Measurements from ENCODE around the gene SLC6A17.

Gene SLC6A17

DNA sequence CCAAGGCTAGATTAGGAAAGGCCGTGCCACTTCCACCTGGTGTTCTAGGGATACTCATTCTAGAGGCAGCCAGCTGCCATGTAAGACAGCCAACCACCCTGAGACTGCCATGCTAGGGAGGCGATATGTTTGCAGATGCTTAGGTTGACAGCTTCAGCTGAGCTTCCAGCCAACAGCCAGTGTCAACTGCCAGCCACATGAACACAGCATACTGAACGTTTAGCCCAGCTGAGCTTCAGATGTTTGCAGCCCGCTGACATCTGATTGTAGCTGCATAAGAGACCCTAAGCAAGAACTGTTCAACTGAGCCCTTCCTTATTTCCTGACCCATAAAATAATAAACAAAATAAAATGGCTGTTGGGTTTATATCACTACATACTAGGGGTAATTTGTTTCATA, 54.9 kb downstream of the SLC6A17 start:
- no peak for DNase-seq (ENCODE audit: low spot score)

DNA sequence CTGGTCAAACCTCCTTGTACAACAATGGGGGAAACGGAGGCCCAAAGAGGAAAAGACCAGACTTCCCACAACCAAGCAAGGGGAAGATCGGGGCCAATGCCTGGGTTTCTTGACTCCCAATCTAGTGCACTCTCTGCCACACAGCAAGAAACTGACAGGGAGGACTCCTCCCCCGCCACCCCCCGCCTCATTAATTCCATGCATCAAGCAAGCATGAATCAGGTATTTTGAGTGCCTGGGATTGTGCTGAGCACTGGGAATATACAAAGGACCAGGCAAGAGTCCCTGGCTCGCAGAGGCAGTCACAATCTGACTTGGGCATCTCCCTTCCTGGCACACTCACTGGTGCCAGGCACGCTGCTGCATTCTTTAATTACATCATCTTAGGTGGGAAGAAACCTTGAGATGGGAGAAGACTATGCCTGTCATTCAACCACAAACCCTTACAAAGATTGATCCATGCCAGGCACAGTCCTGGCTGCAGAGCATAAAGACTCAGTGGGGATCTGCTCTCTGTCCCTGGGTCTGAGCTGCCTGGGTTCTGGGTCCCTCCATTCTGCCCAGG, 55.4 kb downstream of the SLC6A17 start:
- no peak for DNase-seq (ENCODE audit: low spot score)

DNA sequence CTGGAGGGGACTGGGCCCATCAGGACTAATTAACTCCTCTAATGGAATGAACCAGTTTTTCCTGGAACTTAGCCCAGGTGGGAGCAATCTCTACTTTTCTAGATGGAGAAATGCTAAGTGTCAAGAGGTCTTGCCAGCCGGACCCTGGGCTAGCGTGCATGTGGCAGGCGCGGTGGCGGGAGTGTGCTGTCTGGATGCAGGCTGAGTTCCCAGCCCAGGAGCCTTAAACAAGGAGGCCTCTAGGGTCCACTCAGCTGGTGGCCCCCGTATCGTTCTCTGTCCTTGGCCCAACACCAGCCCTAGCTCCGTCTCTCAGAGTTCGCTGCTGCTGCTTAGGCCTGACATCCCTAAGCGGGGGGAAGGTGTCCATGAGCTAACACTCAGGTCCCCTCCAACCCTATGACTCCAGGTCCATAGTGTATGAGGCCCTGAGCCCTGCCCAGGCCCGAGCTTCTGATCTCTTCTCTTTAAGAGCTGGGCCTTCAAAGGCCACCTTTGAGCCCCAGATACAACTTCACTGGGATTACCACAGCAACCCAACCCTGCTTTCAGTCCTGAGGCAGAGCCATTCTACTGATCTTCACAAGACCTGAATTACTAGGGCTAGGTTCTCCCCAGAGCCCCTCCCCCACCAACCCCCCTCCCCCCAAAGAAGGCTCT, 56.1 kb downstream of the SLC6A17 start:
- DNase-seq (ENCODE audit: low spot score): no peak

DNA sequence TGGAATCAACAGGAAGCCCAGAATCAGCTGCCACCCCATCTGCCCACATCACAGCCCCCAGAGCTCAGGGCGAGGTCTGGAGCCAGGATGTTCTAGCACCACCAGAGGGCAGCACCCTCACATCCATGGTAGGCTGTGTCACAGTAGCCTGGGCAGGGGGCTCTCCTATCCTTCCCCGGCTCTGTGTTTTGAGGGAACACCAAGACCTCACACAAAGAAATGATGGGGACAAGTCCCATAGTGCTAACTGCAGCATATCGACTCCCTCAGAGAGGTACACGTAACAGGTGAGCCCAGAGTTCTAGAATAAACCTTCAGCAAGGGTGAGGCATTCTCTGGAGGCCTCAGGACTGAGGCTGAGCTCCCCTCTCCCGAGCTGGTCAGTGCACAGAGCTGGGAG, 57.5 kb downstream of the SLC6A17 start:
- peak; percentile 80 for DNase-seq (ENCODE audit: low spot score)

DNA sequence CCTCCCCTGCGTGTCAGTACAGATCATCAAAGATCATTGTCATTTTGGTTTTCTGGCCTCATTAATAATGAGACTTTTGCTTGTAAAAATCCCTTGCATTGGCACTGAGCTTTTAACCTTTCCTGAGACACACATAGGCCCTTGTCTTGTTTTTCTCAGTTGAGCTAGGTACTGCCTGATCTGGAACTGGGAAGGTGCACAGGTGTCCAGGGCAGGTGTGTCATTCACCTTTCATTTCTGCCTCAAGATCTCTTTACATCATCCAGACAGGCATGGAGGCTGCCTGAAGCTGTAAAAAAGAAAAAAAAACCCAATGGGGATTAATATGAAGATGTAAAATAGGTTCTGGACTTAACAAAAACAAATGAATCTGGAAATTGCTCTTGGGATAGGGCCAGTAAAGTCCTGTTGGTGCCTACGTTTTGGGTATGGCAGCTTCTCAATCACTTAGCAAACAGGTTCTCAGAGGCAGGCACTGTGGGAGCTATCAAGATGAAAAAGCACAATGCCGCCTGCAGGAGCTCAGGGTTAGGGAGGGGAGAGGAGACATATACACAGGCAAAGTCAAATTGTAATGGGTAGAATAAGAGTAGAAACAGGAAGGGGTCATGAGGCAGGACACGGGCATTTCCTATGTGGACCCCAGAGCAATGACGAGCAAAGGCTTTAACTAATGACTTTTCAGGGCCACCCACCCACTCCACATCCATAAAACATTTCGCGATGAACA, 58.8 kb downstream of the SLC6A17 start:
- DNase-seq (ENCODE audit: low spot score): no peak

DNA sequence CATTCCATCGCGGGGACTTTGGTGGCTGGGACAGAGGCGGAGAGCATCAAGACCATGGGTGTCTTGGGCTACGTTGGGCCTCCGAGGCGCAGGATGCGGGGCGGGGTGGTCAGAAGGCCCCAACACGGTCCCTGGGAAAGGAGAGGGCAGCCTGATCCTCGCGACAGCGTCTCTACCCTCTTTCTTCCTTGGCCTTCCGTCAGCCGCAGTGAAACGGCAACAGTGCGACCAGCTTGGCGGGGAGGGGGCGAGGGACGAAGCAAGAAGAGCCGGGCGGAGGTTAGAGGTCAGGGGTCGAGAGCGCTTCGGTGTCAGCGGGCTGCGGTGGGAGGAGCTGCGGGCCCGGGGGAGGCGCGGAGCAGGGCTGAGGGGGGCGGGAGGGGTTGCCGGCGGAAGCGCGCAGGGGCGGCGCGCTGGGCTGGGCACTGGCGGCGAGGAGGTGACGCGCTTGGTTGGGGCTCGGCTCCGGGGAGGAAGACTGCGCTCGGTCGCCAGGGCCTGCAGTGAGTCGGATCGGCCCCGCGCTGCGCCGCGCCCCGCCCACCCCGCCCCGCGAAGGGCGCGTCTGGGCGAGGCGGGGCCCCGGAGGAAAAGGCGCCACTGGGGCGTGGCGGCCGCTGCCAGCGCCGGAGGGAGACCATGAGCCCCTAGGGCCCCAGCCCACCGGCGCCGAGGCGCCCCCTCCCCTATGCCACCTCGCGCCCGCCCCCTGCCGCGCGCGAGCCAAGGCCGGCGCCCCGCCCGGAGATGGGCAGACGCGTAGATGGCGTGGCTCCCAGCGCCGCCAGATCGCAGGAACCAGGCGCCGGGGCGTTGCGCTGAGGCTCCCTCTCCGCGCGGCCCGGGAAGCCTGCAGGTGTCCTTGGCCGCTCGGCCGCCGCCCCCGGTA, 59.7 kb downstream of the SLC6A17 start, which contains the start of gene KCNC4:
Gene KCNC4, plus strand, starts transcription at position 600 of the 889 bp plus-strand sequence. CDS start 1,186 bp downstream, outside the sequence.
- peak; percentile 95 for DNase-seq (ENCODE audit: low spot score)

DNA sequence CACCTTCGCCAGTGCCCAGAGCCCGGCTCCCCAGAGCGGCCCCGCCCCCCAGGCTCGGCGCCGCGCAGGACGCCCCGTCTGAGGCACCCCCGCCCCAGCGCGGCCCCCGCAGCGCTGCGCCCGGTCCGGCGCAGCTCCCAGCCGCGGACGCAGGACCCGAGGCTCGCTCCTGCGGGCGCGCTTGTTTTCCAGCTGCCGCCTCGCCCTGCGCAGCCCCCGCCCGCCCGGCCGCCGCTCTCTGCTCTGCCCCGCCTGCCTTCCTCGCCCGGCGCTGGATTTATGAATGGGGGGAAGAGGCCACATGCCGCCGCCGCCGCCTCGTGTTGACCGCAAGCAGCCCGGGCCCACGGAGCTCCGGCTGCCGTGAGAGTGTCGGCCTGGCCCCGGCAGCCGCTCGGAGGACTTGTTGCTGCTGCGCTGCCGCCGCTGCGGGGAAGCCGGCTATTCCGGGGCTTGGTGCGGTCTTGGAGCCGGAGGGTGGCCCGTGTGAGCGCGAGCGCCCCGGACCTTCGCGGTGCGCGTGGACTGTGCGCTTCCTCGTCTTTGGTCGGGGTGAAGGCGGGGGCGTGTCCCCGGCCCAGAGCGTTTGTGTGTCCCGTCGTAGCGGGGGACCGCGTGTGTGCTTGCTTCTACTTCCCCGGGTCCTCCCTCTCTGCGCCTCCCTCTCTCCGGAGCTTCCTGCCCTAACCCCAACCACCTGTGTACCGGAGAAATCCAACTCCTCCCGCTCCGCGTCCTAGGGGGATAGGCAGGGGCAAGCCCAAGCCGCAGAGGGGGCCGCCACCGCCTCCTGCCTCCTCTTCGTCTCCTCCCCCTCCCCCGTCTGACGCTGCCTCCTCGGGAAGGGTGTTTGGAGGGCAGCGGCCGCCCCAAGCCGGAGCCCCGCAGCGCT, 60.6 kb downstream of the SLC6A17 start:
- DNase-seq (ENCODE audit: low spot score): peak; percentile 52

DNA sequence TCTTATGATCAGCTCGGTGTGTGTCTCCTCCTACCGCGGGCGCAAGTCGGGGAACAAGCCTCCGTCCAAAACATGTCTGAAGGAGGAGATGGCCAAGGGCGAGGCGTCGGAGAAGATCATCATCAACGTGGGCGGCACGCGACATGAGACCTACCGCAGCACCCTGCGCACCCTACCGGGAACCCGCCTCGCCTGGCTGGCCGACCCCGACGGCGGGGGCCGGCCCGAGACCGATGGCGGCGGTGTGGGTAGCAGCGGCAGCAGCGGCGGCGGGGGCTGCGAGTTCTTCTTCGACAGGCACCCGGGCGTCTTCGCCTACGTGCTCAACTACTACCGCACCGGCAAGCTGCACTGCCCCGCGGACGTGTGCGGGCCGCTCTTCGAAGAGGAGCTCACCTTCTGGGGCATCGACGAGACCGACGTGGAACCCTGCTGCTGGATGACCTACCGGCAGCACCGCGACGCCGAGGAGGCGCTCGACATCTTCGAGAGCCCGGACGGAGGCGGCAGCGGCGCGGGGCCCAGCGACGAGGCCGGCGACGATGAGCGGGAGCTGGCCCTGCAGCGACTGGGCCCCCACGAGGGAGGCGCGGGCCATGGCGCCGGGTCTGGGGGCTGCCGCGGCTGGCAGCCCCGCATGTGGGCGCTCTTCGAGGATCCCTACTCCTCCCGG, 61.3 kb downstream of the SLC6A17 start:
- no peak for DNase-seq (ENCODE audit: low spot score)

DNA sequence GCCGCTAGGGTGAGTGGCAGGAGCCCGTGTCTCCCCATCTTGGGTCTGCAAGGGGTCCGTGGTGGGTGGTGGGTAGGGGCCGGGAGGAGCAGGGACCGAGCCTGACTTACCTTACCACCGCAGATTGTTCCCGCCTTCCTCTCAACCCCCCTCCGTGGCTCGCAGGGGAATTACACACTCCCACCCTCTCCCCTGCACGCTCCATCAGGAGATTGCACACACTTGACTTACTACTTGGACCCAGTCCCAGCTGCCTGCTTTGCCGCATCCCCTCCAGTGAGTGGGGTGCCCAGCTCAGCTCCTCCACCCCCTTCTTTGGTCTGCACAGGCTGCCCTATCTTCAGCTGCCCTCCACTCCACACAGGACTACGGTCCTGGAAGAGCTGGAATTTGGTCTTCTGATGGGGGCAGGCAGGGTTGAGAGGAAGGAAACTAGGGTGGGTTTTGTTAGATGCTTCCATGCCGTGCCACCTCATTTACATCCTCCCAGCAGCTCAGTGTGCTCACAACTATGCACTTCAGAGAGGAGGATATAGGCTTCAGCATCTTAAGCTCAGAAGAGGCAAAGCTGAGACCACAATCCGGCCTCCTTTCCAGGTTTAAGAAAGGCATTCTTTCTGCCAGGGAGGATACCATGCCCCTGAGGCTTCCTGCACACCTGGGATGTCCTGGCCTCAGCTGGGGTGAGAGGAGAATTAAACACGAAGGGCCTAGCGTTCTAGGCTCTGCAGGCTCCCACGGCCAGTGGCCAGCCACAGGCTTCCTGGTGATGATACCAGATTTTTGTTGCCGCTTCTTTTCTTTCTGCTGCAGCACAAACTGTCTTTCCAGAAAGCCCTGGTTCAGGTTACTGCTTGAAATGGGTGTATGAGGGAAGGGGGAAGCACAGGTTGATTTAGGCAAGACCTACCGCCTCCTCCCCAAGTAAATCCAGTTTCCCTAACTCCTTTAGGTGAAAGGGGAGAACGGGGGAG, 62.2 kb downstream of the SLC6A17 start:
- DNase-seq (ENCODE audit: low spot score): no peak

DNA sequence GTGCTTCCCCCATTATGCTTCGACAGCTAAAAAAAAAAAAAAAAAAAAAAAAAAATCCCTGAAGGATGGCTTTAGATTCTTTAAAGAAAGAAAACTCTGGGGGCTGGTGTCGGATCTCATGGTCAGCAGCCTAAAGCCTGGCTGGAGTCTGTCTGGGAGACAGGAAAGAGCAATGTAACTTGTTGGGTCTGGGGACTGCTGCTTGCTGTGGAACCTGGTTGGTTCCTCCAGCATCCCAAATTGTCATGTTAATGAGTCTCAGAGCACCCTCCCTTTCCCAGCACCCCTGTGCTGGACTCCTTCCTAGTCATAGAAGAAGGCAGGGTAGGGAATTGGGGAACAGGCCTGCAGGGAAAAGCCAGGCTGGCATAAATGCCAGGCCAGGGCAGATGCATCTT, 62.8 kb downstream of the SLC6A17 start:
- DNase-seq (ENCODE audit: low spot score): no peak

DNA sequence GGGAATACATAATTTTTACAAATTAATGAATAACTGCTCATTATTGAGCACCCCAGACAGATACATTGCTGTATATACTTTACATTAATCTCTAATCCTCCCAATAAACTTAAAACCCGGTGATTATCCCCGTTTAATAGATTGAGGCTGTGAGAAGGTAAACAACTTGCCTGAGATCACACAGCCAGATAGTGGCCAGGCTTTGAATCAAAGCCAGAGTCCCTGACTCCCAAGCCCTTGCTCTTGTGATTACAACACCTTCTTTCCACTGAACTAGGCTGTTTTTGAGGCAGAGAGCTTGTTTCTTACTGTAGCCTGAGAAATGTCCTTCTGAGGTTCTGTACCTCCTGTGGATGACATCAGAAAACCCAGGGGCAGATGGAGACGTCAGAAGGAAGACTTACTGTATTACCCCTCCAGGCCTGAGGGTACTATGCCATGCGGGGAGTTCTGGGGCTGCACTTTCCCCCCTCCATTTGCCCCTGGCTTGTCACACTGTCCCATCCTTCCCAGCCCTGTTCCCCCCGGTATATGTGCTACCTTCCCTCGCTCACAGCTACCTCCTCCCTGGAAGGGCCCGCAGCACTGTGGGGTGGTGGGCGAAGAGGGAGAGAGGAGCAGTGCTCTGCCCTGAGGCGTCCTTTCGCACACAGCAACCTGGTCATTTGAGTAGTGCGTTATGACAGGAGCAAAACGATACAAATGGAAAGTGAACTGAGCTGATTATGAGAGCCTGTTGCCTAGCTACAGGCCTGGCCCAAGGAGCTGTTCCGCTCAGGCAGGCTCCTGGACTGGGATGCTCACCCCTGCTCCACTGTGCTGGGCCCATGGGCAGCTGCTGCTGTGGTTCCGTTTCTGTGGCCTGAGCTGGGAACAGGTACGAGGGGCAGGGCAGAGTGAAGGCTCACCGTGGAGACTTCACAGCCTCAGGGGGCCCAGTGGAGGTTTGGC, 64.4 kb downstream of the SLC6A17 start:
- DNase-seq (ENCODE audit: low spot score): no peak

DNA sequence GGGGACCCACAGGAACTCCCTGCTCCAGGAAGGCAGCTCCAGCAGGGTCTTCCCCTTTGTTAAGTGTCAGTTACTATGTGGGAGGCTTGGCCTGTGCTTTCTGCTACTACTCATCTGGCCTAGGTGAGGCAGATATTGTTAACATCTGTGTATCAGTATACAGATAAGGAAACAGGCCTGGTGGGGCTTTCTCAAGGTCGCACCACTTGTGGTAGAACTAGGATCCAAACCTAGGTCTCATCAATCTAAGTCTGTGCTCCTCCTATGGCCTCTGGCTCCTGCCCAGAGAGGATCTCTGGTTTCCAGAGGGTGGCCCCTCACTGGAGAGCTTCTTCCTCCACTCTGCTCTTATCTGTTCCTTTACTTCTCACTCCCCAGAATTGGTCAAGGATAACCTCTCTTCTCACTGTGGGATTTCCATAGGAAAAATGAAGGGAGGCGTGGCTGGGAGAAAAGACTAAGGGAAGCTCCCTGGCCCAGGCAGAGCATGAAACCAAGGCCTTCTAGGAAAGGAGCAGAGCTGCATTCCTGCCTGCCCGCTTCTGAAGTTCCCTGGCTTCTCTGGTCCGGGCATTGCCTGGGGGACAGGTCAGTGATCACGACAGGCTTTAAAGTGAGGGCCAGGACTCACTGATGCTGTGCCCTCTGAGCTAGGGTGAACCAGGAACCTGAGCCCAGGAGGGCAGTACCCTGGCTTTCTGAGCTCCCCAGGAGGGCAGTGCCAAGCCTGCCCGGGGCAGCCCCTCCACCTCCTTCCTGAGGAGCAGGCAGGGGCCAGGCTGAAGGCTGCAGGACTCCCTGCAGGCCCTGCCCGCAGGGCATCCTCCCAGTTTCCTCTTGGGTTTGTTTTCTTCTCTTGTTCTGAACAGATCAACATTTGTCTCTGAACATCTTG, 65.6 kb downstream of the SLC6A17 start:
- no peak for DNase-seq (ENCODE audit: low spot score)

DNA sequence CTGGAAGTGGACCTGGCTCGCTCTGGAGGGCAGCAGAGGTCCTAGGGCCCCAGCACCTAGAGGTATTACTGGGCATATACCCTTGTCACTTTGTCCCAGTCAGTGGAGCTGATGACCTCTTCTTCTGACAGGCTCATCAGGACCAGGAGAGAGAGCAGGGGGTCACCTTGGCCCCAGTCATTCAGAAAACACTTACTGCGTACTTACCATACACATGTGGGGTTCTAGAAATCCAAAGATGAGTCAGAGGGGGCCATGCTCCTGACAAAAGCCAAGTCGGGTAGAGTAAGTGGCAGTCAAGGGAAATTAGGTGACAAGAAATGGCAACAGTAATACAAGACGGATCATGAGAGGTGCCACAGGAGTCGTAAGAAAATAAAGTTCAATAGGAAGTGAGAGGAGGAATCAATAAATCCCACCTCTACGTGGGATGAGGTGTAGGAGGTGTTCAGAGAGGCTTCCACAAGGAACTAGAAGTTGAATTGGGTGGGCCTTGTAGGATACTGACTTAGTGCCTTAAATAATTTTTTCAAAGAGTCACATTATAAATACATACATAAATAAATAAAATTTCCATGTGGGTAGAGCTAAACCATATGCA, 66.7 kb downstream of the SLC6A17 start:
- no peak for DNase-seq (ENCODE audit: low spot score)

DNA sequence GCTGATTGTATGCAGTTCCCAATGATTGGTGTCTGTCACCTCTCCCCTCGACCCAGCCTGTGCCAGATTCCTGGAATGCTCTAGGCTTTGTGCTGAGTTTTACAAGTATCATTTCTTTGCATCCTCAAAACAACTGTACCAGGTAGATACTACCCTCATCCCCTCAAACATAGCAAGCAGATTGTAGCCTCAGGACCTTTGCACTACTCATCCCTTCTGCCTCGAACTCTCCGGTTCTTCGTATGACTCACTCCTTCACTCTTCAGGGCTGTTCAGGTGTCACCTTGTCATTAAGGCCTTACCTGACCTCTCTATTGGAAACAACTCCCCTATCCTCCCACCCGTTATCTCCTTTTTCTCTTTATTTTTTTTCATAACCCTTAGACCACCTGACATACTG, 67.8 kb downstream of the SLC6A17 start:
- no peak for DNase-seq (ENCODE audit: low spot score)

DNA sequence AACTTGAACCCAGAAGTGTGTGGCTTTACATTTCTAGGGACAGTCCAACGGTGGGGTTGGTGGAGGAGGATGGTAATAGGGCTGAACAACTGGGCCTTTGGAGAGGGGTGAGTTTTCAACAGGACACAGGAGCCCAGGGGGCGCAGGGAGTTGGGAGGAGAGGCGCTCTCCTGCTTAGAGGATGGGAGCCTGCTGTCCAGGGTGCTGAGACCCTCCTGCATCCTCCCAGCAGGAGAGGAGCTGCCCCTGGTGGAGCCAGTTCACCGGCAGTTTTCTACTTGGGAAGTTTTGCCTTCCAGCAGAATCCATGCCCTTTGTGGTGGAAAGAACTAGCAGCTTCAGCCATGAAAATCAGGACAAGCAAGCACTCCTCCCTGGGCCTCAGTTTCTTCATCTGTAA, 68.4 kb downstream of the SLC6A17 start:
- DNase-seq (ENCODE audit: low spot score): no peak

DNA sequence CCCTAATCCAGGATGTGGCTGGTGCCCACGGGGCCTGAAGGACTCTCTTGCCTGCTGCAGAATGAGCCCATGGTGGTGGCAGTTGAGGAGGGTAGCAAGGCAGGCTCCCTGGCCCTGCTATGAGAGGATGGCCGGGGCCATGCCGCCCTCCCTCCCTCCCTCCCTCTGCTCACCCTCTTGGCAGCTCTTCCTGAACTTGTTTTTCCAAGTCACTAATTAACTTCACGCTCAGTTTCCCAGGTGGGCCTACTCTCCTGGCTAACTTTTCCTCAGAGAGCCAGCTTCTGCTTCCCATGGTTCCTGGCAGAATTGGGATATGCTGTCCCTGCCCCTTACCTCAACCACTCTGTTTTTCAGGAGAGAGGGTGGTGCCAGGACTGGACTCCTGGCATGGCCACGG, 70.0 kb downstream of the SLC6A17 start:
- no peak for DNase-seq (ENCODE audit: low spot score)

DNA sequence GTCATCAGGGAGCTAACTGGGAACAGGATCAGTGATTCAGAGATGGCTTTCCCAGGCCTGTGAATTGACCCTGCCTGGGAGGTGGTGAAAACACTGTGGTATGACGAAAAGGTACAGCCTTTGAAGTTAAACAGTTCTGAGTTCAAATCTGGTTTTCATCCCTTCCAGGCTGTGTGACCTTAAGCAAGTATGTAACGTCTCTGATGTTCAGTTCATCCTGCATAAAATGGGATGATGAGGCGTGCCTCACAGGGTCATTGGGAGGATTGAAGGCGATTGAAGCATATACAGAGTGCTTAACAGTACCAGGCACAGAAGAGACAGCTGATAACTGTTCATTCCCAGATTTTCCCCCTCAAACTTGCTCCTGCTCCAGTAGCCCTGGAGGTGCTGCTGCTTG, 70.8 kb downstream of the SLC6A17 start:
- DNase-seq (ENCODE audit: low spot score): no peak

Data from CD4-positive, alpha-beta T cell treated with Interleukin-6 at 100 ng/mL for 8 hours (primary cell).